HG03135 (cell line): ENCODE results near the gene PLCL1.
"Not testable (repeated sequence)": the region's sequence is repeated elsewhere in the genome, so short reads cannot be mapped to it uniquely, and the experiment has no call there.

Experiments used
- ATAC-seq: cut with Tn5 transposase; IDR thresholded peaks from one replicate; pipeline ENCODE4 v1.9.1; 2021; ENCODE audit warnings: mild to moderate bottlenecking, moderate library complexity; ENCODE audit not compliant: unreplicated experiment

Gene PLCL1

GRCh38 chr2:197992482-197993133, 188.2 kb downstream of the PLCL1 start:
- ATAC-seq: peak; percentile 92

- no peak for ATAC-seq
These were observed 189.0 kb downstream of the PLCL1 start for GRCh38 chr2:197993363-197993762.

GRCh38 chr2:197993830-197994229, 189.4 kb downstream of the PLCL1 start:
- ATAC-seq: no peak

DNA sequence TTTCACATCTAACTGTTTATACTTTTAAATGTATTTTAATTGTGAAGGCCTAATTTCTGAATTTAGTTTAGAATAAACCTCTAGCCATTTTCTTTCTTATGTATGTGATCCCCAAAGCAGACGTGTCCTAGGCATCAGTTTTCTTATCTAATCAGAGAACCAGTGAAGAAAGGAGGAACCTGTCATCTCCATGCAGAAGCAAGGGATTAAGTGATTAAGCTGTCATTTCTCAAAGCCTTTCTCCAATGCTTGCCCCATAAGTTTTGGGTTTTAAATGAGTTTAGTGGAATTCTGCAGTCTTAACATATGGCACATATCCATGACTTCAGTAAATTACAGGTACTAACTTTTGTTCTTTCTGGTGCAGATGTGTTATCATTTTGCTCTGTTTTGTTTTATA, 190.4 kb downstream of the PLCL1 start:
- no peak for ATAC-seq

- ATAC-seq: no peak
These were observed 192.2 kb downstream of the PLCL1 start for GRCh38 chr2:197996583-197996982.

- no peak for ATAC-seq
These were observed 192.7 kb downstream of the PLCL1 start for GRCh38 chr2:197997083-197997541.

GRCh38 chr2:197998702-197999101, 194.3 kb downstream of the PLCL1 start:
- no peak for ATAC-seq

DNA sequence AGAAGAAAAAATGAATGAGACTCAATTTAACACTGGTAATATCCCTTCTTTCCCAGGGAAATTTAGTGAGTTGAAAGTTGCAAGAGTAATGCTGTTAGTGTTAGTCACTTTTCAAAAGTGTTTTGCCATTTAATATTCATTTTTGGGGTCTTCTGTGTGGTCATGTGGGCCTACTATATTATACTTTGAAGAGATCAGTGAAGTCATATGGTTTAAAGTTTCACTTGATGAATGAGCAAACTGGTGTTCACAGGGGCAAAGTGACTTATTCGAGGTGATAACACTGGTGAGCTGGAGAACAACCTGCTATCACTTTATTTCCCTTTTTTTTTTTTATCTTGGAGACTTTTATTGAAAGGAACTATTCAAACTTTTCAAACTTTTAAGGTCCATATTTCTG, 196.0 kb downstream of the PLCL1 start:
- no peak for ATAC-seq

DNA sequence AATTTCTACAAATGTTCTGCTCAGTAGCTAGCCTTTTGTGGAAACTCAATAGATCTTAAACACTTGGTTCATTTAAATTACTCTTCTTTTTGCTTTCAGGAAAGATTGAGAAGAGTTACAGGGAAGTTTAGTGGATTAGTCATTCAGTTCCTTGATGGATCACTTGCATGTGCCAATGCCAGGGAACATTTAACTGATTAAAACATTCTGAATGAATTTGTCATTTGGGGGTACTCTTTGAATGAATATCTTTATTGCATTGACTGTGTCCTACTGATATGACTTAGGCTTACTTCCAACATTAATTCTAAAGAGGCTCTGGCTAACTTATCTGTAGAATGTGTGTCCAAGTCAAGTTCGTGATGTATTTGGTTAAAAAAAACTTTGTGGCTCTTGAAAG, 199.8 kb downstream of the PLCL1 start:
- ATAC-seq: no peak

GRCh38 chr2:198004921-198005829, 200.8 kb downstream of the PLCL1 start:
- peak; percentile 85 for ATAC-seq

DNA sequence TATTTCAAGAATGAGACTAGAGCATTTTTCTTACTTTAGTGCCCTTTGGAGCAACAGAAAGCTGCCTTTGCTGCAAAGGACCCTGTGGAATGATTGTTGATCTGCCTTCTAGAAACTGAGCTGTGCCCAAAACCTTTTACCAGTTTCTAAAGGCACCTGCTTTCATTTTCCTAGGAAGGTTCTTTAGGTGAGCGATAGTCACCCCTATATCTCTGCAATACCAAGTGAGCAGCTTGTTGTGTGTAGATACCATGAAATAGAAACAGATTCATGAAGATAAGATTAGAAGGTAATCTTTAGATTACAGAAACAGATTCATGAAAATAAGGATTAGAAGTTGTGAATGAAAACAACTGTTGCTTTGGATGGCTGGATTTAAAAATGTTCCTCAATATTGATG, 202.3 kb downstream of the PLCL1 start:
- no peak for ATAC-seq

- no peak for ATAC-seq
These were observed 203.8 kb downstream of the PLCL1 start for GRCh38 chr2:198008230-198008629.

GRCh38 chr2:198012025-198012424, 207.6 kb downstream of the PLCL1 start:
- ATAC-seq: no peak

GRCh38 chr2:198016243-198016642, 211.8 kb downstream of the PLCL1 start:
- ATAC-seq: no peak

- ATAC-seq: no peak
These were observed 212.7 kb downstream of the PLCL1 start for GRCh38 chr2:198017068-198017467.

GRCh38 chr2:198028955-198029354, 224.6 kb downstream of the PLCL1 start:
- ATAC-seq: no peak

GRCh38 chr2:198029576-198029975, 225.2 kb downstream of the PLCL1 start:
- ATAC-seq: not testable (repeated sequence)

- no peak for ATAC-seq
These were observed 229.2 kb downstream of the PLCL1 start for GRCh38 chr2:198033626-198034025.

GRCh38 chr2:198036029-198036879, 231.9 kb downstream of the PLCL1 start:
- no peak for ATAC-seq

GRCh38 chr2:198040835-198041234, 236.4 kb downstream of the PLCL1 start:
- no peak for ATAC-seq

DNA sequence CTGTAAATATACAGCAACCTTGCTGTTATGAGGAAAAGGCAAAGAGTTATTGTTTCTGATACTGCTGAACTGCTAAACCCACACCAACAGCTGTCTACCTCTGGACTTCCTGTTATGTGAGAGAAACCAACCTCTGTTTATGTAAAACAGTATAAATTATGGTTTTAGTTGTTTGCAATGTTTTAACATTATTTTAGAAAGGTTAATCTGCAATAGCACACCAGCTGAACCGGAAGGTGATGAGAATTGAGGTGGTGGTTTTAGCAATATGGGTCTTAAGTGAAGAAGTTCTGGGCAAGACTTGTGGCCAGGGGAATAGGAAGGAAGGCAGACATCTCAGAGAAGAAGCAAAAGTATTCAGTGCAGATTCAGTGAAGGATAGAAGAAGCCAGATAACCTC, 237.8 kb downstream of the PLCL1 start:
- ATAC-seq: peak; percentile 77
